ENCODE data around the gene YJU2. TPM values are rescaled to one million over a fixed set of nuclear protein-coding genes. Genes with fewer than 3 reads are reported as not detected.
"Not testable (repeated sequence)": the region's sequence is repeated elsewhere in the genome, so short reads cannot be mapped to it uniquely, and the experiment has no call there.

The YJU2 gene
- total RNA-seq, 1 donor from 2014 or later = 22.1 TPM

DNA sequence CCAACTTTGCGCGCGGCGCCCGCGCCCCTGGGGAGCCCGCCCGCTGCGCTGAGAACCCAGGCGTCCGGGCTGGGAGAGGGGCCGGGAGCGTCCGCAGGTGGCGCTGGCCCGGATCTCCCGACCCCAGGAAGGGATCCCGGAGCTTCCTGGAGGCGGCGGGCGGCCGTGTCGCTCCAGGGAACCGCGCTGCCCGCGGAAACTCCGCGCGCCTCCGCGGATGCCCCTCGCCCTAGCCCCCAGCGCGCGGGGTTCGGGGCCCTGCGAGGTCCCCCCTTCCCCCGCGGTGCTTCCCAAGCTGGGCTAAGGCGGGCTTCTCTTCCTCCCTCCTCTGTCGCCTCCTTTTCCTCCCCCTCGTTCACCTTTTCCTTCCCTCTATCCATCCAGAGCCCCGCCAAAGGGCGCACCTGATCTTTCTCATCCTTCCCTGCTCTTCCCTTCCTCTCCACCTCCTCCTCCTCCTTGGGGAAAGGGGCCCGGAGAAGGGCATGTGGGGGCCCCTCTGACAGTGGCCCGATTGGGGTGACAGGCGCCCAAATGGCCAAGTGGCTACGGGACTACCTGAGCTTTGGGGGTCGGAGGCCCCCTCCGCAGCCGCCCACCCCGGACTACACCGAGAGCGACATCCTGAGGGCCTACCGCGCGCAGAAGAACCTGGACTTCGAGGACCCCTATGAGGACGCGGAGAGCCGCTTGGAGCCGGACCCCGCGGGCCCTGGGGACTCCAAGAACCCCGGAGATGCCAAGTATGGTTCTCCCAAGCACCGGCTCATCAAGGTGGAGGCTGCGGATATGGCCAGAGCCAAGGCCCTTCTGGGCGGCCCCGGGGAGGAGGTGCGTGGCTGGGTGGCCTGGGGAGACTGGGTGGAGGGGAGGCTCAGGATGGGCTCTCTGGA, 32.9 kb downstream of the YJU2 start:
- Mint-ChIP-seq H3K36me3 (no peaks in the 10 kb centered on the region), H3K9me3 (no peaks in the 10 kb centered on the region), H3K27me3 (ENCODE audit: low read depth) (peaks cover 46% of the 10 kb centered on the region), H3K4me1 (peaks cover 11% of the 10 kb centered on the region), H3K27ac (peak overlapping the region; percentile 30), H3K4me3 (peak overlapping the region; percentile 73)
- TF ChIP-seq, protein P1, sequence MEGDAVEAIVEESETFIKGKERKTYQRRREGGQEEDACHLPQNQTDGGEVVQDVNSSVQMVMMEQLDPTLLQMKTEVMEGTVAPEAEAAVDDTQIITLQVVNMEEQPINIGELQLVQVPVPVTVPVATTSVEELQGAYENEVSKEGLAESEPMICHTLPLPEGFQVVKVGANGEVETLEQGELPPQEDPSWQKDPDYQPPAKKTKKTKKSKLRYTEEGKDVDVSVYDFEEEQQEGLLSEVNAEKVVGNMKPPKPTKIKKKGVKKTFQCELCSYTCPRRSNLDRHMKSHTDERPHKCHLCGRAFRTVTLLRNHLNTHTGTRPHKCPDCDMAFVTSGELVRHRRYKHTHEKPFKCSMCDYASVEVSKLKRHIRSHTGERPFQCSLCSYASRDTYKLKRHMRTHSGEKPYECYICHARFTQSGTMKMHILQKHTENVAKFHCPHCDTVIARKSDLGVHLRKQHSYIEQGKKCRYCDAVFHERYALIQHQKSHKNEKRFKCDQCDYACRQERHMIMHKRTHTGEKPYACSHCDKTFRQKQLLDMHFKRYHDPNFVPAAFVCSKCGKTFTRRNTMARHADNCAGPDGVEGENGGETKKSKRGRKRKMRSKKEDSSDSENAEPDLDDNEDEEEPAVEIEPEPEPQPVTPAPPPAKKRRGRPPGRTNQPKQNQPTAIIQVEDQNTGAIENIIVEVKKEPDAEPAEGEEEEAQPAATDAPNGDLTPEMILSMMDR (IDR thresholded peaks at IDR 0.05; ENCODE audit: unreplicated experiment) = no peak
- DNase-seq (ENCODE audit: low spot score in 2 of 2, unreplicated experiment in 2 of 2) = no peak

GRCh38 chr19:4284176-4284958, 37.5 kb downstream of the YJU2 start:
- Mint-ChIP-seq H3K27ac (no peak overlapping the region), H3K27me3 (ENCODE audit: low read depth) (peaks cover 39% of the 10 kb centered on the region), H3K9me3 (no peaks in the 10 kb centered on the region), H3K4me1 (peaks cover 3% of the 10 kb centered on the region), H3K4me3 (no peak overlapping the region), H3K36me3 (no peaks in the 10 kb centered on the region)
- TF ChIP-seq, protein P1 (IDR thresholded peaks at IDR 0.05; ENCODE audit: unreplicated experiment) = no peak
- no peak for DNase-seq (ENCODE audit: low spot score in 2 of 2, unreplicated experiment in 2 of 2)

GRCh38 chr19:4284974-4285373, 38.1 kb downstream of the YJU2 start:
- TF ChIP-seq, protein P1 (IDR thresholded peaks at IDR 0.05; ENCODE audit: unreplicated experiment) = no peak
- Mint-ChIP-seq H3K27ac (no peak overlapping the region), H3K36me3 (no peaks in the 10 kb centered on the region), H3K27me3 (ENCODE audit: low read depth) (peaks cover 35% of the 10 kb centered on the region), H3K4me1 (no peaks in the 10 kb centered on the region), H3K4me3 (no peak overlapping the region), H3K9me3 (no peaks in the 10 kb centered on the region)
- no peak for DNase-seq (ENCODE audit: low spot score in 2 of 2, unreplicated experiment in 2 of 2)

GRCh38 chr19:4286141-4286540, 39.3 kb downstream of the YJU2 start:
- not testable (repeated sequence) for H3K27ac Mint-ChIP-seq; DNase-seq (ENCODE audit: low spot score in 2 of 2, unreplicated experiment in 2 of 2); H3K4me1 Mint-ChIP-seq; H3K4me3 Mint-ChIP-seq; H3K9me3 Mint-ChIP-seq; H3K36me3 Mint-ChIP-seq
- H3K27me3 Mint-ChIP-seq (ENCODE audit: low read depth) = peaks cover 24% of the 10 kb centered on the region

DNA sequence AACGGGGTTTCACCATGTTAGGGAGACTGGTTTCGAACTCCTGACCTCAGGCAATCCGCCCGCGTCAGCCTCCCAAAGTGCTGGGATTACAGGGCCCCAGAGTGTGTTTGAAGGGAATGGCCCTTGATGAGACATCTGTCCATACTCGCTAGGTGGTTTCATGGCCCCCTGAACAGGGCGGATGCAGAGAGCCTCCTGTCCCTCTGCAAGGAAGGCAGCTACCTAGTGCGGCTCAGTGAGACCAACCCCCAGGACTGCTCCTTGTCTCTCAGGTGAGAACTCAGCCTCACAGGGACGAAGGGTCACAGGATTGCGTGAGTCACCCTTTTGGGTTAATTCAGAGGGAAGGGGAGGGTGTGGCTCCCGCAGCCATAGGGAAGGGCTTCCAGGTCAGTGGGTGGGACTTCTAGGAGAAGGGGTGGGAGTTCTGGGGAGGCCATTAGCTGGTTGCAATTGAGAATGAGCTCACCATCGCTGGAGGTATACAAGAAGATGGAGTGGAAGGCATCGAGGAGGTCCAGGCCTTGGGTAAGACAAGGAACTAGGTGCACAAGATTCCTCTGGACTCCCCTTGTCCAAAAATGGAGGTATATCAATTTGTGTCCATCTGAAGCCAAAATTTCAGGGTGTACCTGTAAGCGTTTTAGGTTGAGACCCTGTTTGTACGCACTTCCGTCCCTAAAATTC, 41.4 kb downstream of the YJU2 start:
- peaks cover 11% of the 10 kb centered on the region for H3K27me3 Mint-ChIP-seq (ENCODE audit: low read depth)
- no peaks in the 10 kb centered on the region for H3K36me3 Mint-ChIP-seq
- DNase-seq (ENCODE audit: low spot score in 2 of 2, unreplicated experiment in 2 of 2) = no peak
- no peaks in the 10 kb centered on the region for H3K4me1 Mint-ChIP-seq
- H3K9me3 Mint-ChIP-seq = no peaks in the 10 kb centered on the region
- H3K4me3 Mint-ChIP-seq = no peak overlapping the region
- no peak overlapping the region for H3K27ac Mint-ChIP-seq
- TF ChIP-seq, protein P1 (IDR thresholded peaks at IDR 0.05; ENCODE audit: unreplicated experiment) = no peak
